Fibroblast of the aortic adventitia (primary cell): ENCODE results near the gene RGPD3. TPM values are rescaled to one million over a fixed set of nuclear protein-coding genes. Genes with fewer than 3 reads are reported as not detected.
"Not testable (repeated sequence)": the region's sequence is repeated elsewhere in the genome, so short reads cannot be mapped to it uniquely, and the experiment has no call there.

ENCODE experiments used
- DNase-seq: peaks from one replicate; pipeline ENCODE4 v3.0.0-alpha.2; 2010; ENCODE audit warnings: low read depth
- H3K4me3 ChIP-seq: 2 replicates; pipeline ENCODE4 v1.5.1; 2011; ENCODE audit warnings: low read depth, mild to moderate bottlenecking, control low read depth, low read length, moderate library complexity
- CTCF ChIP-seq: IDR thresholded peaks from 2 replicates; pipeline ENCODE4 v1.5.1; 2011; ENCODE audit warnings: mild to moderate bottlenecking, low read length, control low read depth, inconsistent platforms; ENCODE audit not compliant: insufficient read depth
- total RNA-seq: library from RNA; depleted of rRNA; stranded (reverse); fragments of >200 nt; gene quantifications from 2 replicates; pipeline ENCODE4 v1.2.3, GENCODE V29; 2012; ENCODE audit warnings: low replicate concordance

RGPD3 gene
- total RNA-seq, 1 donor: 0.45 TPM

GRCh38 chr2:106498549-106498948, 30.3 kb upstream of the RGPD3 start:
- H3K4me3 ChIP-seq, DNase-seq: not testable (repeated sequence)

- H3K4me3 ChIP-seq, DNase-seq: not testable (repeated sequence)
These were observed 24.7 kb upstream of the RGPD3 start for GRCh38 chr2:106492913-106493312.

- not testable (repeated sequence) for H3K4me3 ChIP-seq, DNase-seq
These were observed 24.2 kb upstream of the RGPD3 start for GRCh38 chr2:106492399-106492798.

GRCh38 chr2:106489701-106490100, 21.5 kb upstream of the RGPD3 start:
- not testable (repeated sequence) for DNase-seq

GRCh38 chr2:106487386-106488191, 19.4 kb upstream of the RGPD3 start:
- H3K4me3 ChIP-seq, DNase-seq: not testable (repeated sequence)

More at GRCh38 chr2:106489701-106490100, 21.5 kb upstream of the RGPD3 start:
- not testable (repeated sequence) for H3K4me3 ChIP-seq

GRCh38 chr2:106486551-106487385, 18.6 kb upstream of the RGPD3 start, which contains the start of gene CD8B2:
TSS of gene CD8B2 (plus strand) at chr2:106487364. CDS start at chr2:106487427, 63 bp downstream.
- DNase-seq, H3K4me3 ChIP-seq: not testable (repeated sequence)

- not testable (repeated sequence) for H3K4me3 ChIP-seq, DNase-seq
These were observed 11.3 kb upstream of the RGPD3 start for GRCh38 chr2:106479563-106479962.

- not testable (repeated sequence) for DNase-seq, H3K4me3 ChIP-seq
These were observed 9.4 kb upstream of the RGPD3 start for GRCh38 chr2:106477647-106478046.

GRCh38 chr2:106470658-106471057, 2.4 kb upstream of the RGPD3 start:
- not testable (repeated sequence) for DNase-seq, H3K4me3 ChIP-seq
- TF ChIP-seq CTCF: peak; percentile 25

GRCh38 chr2:106467516-106467915, 697 bp downstream of the RGPD3 start:
- not testable (repeated sequence) for DNase-seq, H3K4me3 ChIP-seq

GRCh38 chr2:106461882-106462281, 6.3 kb downstream of the RGPD3 start:
- H3K4me3 ChIP-seq, DNase-seq: not testable (repeated sequence)

- H3K4me3 ChIP-seq, DNase-seq: not testable (repeated sequence)
These were observed 77.5 kb downstream of the RGPD3 start for GRCh38 chr2:106390680-106391079.

- not testable (repeated sequence) for H3K4me3 ChIP-seq, DNase-seq
These were observed 79.3 kb downstream of the RGPD3 start for GRCh38 chr2:106388814-106389410.

GRCh38 chr2:106384548-106384947, 83.7 kb downstream of the RGPD3 start:
- DNase-seq, H3K4me3 ChIP-seq: not testable (repeated sequence)

- not testable (repeated sequence) for H3K4me3 ChIP-seq, DNase-seq
These were observed 86.3 kb downstream of the RGPD3 start for GRCh38 chr2:106381867-106382266.

- DNase-seq: not testable (repeated sequence)
These were observed 88.6 kb downstream of the RGPD3 start for GRCh38 chr2:106379567-106379966.

GRCh38 chr2:106369182-106369581, 99.0 kb downstream of the RGPD3 start:
- DNase-seq, H3K4me3 ChIP-seq: not testable (repeated sequence)

More at GRCh38 chr2:106379567-106379966, 88.6 kb downstream of the RGPD3 start:
- not testable (repeated sequence) for H3K4me3 ChIP-seq
